ENCODE results near the gene ETS2.

GRCh38 chr21:38853421-38853919, 47.7 kb downstream of the ETS2 start:
- no peak for TF ChIP-seq CTCF (IDR thresholded peaks at IDR 0.05)
- no peak for TF ChIP-seq POLR2A (IDR thresholded peaks at IDR 0.05)
- TF ChIP-seq EP300 (IDR thresholded peaks at IDR 0.05) = no peak

All from ovary (tissue), 3 donors.